AG08396 (cell line): ENCODE measurements around the gene GPR173.
A peak's percentile ranks its signal among the peaks of the same experiment; 100 is the strongest.

Source experiments
- DNase-seq: peaks from one replicate; pipeline ENCODE4 v3.0.0; 2012; ENCODE audit warnings: low spot score, mixed read lengths

The GPR173 gene

DNA sequence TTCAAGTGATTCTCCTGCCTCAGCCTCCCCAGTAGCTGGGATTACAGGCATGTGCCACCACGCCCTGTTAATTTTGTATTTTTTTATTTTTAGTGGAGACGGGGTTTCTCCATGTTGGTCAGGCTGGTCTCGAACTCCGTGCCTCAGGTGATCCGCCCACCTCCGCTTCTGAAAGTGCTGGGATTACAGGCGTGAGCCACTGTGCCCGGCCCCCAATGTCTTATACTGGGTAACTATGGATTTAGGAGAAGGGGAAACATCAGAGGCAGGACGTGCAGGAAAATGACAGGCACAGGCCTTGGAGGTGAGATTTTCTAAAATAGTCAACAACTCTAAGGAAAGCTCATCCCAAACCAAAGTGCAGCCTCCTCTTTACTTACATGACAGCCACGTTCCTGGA lies 22.5 kb downstream of the GPR173 start:
- no peak for DNase-seq

DNA sequence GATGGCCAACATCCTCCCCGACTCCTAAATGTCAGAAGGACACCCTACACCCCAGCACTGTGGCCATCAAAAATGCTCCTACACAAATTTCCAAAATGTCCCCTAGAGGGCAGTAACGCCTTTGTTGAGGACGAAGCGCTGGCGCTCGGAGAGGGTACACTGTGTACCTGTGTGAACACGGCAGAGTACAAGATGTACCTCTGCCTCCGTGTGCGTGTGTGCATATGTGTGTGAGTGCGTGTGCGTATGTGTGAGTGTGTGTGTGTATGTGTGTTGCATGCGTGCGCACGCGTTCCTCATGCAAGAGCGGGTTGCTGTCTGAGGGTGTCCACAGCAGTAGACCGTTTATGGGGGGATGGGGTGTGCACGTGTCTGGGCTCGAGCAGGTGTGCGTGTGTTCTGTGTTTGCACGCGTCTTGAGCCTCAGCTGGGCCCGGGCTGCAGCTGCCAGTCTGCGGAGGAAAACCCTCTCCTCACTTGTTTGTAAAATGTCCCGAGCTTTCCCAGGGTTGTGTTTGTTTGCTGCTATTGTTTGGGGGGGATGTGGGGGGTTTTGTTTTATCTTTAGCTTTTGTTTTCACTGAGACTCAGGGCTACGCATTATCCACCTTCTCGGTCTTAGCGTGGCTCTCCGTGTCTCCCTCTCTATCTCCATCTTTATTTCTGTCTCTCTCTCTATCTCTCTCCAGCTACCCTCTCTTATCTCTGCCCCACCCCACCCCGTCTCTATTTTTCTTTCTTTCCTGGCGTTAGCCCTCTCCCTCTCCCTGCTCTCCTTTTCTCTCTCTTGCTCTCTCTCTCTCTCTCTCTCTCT lies 23.2 kb downstream of the GPR173 start:
- DNase-seq, result peak; percentile 53

DNA sequence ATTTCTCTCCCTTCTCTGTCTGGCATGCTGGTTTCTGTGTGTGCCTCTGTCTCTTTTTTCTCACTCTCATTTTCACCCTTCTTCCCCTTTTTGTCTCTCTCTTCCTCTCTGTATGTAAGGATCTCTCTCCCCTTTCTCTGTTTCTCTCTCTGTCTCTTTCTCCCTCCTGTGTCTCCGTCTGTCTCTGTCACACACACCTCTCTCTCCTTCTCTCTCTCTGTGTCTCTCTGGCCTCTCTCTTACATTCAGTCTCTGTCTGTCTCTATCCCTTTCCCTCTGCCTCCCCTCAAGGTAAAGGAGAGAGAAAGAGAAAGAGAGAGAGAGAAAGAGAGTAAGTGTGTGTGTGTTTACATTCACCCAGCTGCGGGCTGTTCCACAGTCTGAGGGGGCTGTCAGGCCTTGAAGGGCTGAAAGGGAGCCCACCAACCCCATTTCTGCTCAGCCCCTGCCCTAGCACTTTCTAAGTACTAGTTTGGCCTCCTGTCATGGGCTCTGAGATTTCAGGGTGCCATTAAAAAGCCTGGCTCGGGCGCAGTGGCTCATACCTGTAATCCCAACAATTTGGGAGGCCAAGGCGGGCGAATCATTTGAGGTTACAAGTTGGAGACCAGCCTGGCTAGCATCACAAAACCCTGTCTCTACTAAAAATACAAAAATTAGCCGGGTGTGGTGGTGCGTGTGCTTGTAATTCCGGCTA lies 24.0 kb downstream of the GPR173 start:
- no peak for DNase-seq

DNA sequence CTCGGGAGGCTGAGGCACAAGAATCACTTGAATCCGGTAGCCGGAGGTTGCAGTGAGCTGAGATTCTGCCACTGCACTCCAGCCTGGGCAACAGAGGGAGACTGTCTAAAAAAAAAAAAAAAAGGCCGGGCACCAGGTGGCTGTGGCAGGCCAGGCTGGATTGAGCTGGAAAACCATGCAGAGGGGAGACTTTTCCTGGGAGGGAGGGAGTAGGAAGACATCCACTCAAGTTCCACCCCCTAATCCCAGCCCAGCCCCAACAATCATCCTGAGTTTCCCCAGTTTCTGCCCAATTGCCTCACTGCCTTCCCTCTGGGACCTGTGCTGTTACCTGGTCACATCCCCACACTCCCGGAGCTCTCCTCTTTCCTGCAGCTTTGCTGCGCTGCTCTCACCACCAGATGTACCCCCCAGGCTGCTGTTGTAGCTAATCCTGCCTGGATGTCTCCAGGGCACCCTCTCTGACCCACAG lies 24.6 kb downstream of the GPR173 start:
- no peak for DNase-seq

DNA sequence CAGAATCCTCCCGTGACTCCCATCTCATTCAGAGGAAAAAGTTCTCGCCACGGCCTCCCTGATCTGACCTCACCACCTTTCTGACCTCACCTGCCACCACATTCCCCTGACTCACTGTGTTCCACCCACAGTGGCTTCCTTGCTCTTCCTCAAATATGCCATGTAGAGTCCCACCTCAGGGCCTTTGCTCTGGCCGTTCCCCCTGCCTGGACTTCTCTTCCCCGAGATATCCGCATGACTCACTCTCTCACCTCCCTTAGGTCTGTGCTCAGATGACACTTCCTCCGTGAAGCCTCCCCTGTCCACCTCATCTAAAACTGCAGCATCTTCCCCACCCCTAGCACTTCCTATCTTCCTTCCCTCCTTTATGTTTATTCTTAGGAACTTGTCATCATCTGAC lies 26.4 kb downstream of the GPR173 start:
- no peak for DNase-seq

DNA sequence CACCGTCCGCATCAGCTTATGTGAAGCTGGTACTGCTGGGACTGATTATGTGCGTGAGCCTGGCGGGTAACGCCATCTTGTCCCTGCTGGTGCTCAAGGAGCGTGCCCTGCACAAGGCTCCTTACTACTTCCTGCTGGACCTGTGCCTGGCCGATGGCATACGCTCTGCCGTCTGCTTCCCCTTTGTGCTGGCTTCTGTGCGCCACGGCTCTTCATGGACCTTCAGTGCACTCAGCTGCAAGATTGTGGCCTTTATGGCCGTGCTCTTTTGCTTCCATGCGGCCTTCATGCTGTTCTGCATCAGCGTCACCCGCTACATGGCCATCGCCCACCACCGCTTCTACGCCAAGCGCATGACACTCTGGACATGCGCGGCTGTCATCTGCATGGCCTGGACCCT lies 28.1 kb downstream of the GPR173 start:
- no peak for DNase-seq

DNA sequence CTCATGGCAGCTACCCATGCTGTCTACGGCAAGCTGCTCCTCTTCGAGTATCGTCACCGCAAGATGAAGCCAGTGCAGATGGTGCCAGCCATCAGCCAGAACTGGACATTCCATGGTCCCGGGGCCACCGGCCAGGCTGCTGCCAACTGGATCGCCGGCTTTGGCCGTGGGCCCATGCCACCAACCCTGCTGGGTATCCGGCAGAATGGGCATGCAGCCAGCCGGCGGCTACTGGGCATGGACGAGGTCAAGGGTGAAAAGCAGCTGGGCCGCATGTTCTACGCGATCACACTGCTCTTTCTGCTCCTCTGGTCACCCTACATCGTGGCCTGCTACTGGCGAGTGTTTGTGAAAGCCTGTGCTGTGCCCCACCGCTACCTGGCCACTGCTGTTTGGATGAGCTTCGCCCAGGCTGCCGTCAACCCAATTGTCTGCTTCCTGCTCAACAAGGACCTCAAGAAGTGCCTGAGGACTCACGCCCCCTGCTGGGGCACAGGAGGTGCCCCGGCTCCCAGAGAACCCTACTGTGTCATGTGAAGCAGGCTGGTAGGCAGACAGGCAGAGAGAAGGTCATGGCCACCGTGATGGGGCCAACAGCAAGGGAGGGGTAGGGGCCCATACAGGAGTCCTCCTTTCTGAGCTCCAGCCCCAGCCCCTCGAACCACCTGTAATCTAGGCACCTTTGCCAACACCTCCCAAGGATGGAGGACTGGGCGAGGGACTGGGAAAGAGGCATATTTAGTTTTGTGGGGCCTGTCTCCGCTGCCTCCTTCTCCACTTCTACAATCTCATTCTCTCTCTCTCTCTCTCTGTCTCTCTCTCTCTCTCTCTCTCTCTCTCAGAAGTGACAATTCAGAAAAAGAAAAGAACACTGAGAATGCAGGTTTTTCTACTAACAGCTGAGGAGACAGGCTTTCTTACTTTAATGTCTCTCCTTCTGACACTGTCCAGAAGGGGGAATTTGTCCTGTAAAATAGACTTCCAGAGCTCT lies 28.9 kb downstream of the GPR173 start:
- DNase-seq, result no peak

DNA sequence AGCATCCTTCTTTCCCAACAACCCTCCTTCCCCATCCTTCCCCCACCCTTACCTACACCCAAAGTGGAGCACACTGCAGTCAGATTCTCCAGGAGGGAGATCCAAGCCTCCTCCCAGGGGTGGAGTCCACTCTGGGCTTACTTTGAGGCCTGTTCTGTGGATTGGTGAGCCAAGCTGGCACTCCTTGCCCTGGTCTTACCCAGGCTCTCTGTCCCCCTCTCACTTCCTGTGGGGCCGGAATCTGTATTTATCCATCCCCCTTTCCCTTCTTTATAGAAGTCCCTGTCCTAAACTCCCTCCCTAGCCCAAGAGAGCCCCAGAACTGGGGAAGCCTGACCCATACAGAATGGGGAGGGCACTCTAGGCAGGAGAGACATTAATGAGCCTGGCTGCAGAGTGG lies 30.4 kb downstream of the GPR173 start:
- DNase-seq, result no peak

DNA sequence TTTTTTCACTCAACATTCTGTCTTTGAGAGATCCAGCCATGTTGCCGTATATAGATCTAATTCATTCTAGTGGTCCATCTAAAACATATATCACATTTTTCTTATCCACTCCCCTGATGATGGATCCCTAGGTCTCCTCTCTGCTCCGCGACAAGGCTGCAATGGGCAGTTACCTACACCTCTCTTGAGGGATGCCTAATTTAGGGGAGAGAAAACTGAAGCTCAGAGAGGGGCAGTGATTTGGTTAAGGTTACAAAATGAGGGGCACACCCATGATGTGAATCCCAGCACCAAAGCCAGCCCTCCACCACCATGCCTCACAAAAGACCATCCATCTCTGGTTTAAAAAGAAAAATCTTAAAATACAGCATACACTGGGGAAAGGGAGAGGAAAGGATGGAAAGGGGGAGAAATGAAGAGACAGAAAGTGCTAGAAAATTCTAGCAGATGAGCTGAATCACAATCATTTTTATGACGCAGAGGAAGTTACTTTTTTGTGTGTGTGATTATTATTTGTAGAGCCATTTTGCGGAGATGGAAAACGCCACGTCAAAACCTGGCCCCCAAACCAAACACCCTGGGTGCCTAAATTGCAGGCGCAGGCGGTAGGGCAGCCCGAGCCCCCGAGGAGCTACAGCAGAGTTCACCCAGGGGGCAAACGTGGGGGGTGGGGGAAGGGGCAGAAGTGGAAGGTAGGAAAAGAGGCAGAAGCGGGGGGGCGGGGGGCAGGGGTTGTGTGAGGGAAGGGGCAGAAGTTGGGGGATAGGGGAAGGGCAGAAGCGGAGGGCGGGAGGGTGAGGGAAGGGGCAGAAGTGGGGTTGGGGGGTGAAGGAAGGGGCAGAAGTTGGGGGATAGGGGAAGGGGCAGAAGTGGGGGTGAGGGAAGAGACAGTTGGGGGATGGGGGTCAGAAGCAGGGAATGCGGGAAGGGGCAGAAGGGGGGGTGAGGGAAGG lies 32.3 kb downstream of the GPR173 start:
- DNase-seq, result no peak

DNA sequence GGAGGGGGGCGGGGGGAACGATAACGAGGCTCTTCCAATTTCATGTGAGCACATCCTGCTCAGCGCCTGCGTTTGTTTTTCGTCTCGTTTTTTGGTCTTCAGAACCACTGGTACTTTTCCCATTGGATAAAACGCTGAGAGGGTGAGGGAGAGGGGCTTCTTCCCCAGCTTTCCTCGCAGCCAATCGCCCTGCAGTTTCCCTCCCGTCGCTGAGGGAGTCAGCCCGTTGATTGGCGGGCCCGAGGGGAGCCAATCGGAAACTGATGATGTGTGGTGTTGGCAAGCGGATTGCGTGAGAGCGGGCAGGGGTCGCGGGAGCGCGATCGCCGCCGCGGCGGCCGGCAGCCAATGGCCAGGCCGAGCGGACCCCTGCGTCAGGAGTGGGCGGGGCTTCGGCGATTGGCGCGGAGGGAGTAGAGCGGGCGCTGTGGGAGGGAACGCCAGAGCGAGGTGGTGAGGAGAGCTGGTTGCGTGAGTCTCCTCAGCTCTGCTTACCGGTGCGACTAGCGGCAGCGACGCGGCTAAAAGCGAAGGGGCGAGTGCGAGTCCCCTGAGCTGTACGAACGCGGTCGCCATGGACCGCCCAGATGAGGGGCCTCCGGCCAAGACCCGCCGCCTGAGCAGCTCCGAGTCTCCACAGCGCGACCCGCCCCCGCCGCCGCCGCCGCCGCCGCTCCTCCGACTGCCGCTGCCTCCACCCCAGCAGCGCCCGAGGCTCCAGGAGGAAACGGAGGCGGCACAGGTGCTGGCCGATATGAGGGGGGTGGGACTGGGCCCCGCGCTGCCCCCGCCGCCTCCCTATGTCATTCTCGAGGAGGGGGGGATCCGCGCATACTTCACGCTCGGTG lies 33.6 kb downstream of the GPR173 start, which contains the start of gene TSPYL2:
Gene TSPYL2, plus strand, starts transcription at position 443 of the 848 bp plus-strand sequence. Its CDS starts 132 bp downstream, at position 575.
- DNase-seq, result peak; percentile 94

DNA sequence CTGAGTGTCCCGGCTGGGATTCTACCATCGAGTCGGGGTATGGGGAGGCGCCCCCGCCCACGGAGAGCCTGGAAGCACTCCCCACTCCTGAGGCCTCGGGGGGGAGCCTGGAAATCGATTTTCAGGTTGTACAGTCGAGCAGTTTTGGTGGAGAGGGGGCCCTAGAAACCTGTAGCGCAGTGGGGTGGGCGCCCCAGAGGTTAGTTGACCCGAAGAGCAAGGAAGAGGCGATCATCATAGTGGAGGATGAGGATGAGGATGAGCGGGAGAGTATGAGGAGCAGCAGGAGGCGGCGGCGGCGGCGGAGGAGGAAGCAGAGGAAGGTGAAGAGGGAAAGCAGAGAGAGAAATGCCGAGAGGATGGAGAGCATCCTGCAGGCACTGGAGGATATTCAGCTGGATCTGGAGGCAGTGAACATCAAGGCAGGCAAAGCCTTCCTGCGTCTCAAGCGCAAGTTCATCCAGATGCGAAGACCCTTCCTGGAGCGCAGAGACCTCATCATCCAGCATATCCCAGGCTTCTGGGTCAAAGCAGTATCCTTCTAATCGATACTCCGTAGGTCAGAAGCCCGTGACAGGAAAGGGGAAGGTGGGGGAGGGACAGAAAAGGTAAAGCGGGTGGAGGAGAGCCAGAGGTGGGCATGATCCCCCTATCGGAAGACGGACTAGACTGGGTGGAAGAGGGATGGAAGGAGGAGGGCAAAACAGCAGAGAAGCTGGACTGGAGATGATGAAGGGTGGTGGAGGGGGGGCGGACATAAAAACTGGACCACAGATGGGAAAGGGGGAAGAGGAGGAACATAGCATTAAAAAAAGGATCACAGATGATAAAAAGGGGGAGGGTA lies 34.4 kb downstream of the GPR173 start:
- no peak for DNase-seq

DNA sequence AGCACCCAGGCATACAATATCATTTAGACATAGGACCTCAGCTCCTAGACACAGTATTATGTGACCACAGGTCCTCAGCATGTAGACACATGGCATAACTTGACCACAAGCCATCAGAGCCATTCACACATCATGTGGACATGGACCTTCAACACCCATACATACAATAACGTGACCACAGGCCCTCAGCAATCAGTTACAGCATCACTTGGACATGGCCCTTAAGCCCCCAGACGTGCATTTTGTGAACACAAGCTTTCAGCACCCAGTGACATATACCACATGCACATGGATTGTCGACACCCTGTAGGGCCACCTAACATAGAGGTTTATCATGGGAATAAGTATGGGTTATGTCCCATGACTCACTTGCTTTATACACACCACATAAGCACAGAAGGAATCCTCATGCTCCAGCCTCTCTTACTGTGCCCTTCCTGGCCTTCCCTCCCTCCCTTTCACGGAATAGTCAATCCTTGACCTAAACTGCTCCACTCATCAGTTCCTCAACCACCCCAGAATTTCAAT lies 35.5 kb downstream of the GPR173 start:
- DNase-seq, result no peak

DNA sequence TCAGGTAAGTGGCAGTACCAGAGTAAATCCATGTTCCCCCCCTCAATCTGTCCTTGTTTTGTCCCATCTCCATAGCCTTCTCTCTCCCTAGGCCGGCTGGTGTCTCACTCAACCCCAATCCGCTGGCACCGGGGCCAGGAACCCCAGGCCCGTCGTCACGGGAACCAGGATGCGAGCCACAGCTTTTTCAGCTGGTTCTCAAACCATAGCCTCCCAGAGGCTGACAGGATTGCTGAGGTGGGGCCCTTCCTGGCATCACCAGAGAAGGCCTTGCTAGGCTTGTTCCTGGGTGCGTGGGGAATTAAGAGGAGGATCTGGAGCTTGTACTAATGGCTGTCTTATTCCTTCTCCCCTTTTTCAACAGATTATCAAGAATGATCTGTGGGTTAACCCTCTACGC lies 36.3 kb downstream of the GPR173 start:
- DNase-seq, result no peak

DNA sequence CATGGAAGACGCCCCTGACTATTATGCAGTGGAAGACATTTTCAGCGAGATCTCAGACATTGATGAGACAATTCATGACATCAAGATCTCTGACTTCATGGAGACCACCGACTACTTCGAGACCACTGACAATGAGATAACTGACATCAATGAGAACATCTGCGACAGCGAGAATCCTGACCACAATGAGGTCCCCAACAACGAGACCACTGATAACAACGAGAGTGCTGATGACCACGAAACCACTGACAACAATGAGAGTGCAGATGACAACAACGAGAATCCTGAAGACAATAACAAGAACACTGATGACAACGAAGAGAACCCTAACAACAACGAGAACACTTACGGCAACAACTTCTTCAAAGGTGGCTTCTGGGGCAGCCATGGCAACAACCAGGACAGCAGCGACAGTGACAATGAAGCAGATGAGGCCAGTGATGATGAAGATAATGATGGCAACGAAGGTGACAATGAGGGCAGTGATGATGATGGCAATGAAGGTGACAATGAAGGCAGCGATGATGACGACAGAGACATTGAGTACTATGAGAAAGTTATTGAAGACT lies 37.2 kb downstream of the GPR173 start:
- DNase-seq, result no peak

DNA sequence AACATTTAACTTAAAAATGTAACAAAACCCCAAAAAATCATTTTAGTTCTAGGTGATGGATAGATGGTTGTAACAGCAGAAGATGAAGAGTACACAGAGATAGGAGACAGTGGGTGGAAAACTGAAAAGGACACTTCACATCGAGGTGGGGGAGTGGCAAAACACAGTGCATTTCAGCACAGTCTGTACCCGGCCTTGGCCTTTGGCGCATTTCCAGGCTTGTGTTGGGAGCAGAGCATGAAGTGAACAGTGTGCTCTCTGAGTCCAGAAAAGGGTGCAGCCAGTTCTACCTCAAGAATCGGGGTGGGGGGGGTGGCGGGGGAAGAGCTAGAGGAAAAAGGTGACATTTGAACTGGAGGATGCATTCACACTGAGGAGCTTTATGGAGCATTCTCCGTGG lies 37.9 kb downstream of the GPR173 start:
- DNase-seq, result peak; percentile 2

DNA sequence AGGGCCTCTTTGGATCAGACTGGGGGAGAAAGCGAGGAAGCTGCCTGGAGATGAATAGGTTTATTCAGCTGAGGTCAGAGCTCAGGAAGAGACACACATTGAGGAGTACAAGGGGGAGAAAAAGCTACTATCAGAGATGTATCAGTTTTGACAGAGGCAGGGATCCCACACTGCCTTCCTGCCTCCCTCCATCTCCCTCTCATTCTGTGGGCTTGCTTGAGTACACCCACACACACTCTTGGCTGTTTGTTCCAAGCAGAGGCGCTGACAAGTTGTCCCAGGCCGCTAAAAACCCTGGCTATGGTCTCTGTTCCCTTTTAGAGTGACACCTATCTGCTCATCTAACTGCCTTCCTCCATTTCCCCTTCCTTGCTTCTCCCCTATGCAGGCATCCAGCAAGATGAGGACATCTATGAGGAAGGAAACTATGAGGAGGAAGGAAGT lies 38.8 kb downstream of the GPR173 start:
- peak; percentile 3 for DNase-seq

DNA sequence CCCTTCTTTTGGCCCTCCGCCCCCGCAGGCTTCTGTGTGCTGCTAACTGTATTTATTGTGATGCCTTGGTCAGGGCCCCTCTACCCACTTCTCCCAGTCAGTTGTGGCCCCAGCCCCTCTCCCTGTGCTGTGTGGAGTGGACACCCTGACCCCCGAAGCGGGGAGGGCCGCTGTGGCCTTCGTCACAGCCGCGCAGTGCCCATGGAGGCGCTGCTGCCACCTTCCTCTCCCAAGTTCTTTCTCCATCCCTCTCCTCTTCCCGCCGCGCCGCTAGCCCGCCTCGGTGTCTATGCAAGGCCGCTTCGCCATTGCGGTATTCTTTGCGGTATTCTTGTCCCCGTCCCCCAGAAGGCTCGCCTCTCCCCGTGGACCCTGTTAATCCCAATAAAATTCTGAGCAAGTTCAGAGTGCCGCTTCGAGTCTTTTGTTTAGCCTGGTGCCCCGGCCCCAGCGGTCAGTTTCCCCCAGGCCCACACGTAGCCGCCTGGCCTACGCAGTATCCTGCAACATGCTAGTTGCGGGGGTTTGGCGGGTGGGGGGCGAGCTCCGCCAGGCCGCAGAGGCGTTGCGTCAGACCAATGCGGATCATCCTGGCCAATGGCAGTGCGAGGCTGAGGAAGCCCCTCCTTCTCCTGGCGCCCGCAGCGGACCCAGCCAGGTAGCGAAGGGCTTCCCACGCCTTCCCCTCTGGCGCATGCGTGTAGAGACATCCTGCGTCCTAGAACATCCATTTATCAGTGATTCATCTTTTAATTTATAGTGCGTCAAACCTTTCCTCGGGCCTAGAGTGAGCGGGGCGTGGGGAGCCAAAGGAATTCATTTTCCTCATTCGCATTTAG lies 39.8 kb downstream of the GPR173 start:
- DNase-seq, result peak; percentile 55
